Measurements from ENCODE around the gene NAB2. TPM values are rescaled to one million over a fixed set of nuclear protein-coding genes. Genes with fewer than 3 reads are reported as not detected.

NAB2 gene
- total and polyA plus RNA-seq, 9 of the 15 experiments (the other 6 are each of a cell fraction or from before 2014, with no cell fraction given) = 0.45 to 40.9 (median 20.4) TPM

DNA sequence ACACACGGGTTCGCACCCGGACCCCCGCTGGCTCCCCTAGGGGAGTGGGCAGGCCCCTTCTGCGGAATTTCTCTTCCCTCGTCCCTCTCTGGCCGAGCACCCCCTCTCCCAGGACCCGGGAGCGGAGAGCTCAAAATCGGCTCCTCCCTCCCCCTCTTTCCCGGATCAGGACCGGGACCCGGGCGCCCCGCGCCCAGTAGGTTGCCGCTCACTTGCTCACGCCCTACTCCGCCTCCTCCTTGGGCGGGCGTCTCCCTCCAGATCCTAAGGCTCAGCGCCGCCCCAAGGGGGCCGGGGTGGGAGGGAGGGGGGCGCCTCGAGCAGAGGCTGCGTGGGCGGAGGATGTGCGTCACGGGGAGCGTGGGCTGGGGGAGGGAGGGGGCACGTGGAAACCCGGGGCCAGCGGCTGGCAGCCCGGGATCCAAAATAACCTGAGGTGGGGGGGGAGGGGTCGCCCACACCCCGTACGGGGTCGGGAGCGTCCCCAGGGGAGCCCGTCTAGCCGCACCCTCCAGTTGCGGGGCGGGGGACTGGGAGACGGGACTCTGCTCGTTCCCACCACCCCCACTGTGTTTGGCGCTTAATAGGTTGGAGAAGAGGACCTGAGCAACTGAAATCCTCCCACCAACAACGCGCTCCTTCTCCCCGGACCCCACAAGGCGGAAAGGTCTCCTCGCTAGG is 1.8 kb upstream of the NAB2 start (continued):
- TF ChIP-seq SMARCA5 (IDR thresholded peaks at IDR 0.05) (no peak), ZNF354B (CRISPR knock-in tag; IDR thresholded peaks at IDR 0.05) (no peak), FIP1L1 (IDR thresholded peaks at IDR 0.05; ENCODE audit: low read depth, low read length, poor library complexity, severe bottlenecking) (no peak), MTA3 (IDR thresholded peaks at IDR 0.05; ENCODE audit: borderline replicate concordance) (peak; percentile 7; the same call in 1 of the 2 replicates), DIDO1 (tag; IDR thresholded peaks at IDR 0.05; ENCODE audit: low read depth) (no peak), ZNF311 (CRISPR knock-in tag; IDR thresholded peaks at IDR 0.05) (no peak), PATZ1 (CRISPR knock-in tag; IDR thresholded peaks at IDR 0.05; ENCODE audit: borderline replicate concordance) (no peak), POLR2AphosphoS2 (IDR thresholded peaks at IDR 0.05; ENCODE audit: low read length) (no peak), JUN (IDR thresholded peaks at IDR 0.05; ENCODE audit: borderline replicate concordance, low read depth, low read length) (no peak), JUN (CRISPR knock-in tag; IDR thresholded peaks at IDR 0.05; ENCODE audit: borderline replicate concordance) (no peak), RNF2 (IDR thresholded peaks at IDR 0.05) (0 out of 2 replicates have a peak, but pooled peaks have one; percentile 18), ZNF77 (CRISPR knock-in tag; IDR thresholded peaks at IDR 0.05) (no peak), USF2 (CRISPR knock-in tag; IDR thresholded peaks at IDR 0.05) (peak; percentile 3; the same call in 1 of the 2 replicates), GABPB2 (CRISPR knock-in tag; conservative IDR thresholded peaks at IDR 0.05) (no peak), SRSF3 (IDR thresholded peaks at IDR 0.05; ENCODE audit: insufficient read depth, low read length) (no peak), ZSCAN32 (CRISPR knock-in tag; IDR thresholded peaks at IDR 0.05) (no peak), ZNF766 (CRISPR knock-in tag; conservative IDR thresholded peaks at IDR 0.05) (no peak; the same call in 1 of the 2 replicates), NR3C1 (CRISPR knock-in tag; IDR thresholded peaks at IDR 0.05) (no peak), SREBF1 (IDR thresholded peaks at IDR 0.05; ENCODE audit: borderline replicate concordance, low read depth, low read length) (no peak)
- TF ChIP-seq, protein P1, sequence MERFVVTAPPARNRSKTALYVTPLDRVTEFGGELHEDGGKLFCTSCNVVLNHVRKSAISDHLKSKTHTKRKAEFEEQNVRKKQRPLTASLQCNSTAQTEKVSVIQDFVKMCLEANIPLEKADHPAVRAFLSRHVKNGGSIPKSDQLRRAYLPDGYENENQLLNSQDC (CRISPR knock-in tag; IDR thresholded peaks at IDR 0.05) = no peak
- TF ChIP-seq, protein P2, sequence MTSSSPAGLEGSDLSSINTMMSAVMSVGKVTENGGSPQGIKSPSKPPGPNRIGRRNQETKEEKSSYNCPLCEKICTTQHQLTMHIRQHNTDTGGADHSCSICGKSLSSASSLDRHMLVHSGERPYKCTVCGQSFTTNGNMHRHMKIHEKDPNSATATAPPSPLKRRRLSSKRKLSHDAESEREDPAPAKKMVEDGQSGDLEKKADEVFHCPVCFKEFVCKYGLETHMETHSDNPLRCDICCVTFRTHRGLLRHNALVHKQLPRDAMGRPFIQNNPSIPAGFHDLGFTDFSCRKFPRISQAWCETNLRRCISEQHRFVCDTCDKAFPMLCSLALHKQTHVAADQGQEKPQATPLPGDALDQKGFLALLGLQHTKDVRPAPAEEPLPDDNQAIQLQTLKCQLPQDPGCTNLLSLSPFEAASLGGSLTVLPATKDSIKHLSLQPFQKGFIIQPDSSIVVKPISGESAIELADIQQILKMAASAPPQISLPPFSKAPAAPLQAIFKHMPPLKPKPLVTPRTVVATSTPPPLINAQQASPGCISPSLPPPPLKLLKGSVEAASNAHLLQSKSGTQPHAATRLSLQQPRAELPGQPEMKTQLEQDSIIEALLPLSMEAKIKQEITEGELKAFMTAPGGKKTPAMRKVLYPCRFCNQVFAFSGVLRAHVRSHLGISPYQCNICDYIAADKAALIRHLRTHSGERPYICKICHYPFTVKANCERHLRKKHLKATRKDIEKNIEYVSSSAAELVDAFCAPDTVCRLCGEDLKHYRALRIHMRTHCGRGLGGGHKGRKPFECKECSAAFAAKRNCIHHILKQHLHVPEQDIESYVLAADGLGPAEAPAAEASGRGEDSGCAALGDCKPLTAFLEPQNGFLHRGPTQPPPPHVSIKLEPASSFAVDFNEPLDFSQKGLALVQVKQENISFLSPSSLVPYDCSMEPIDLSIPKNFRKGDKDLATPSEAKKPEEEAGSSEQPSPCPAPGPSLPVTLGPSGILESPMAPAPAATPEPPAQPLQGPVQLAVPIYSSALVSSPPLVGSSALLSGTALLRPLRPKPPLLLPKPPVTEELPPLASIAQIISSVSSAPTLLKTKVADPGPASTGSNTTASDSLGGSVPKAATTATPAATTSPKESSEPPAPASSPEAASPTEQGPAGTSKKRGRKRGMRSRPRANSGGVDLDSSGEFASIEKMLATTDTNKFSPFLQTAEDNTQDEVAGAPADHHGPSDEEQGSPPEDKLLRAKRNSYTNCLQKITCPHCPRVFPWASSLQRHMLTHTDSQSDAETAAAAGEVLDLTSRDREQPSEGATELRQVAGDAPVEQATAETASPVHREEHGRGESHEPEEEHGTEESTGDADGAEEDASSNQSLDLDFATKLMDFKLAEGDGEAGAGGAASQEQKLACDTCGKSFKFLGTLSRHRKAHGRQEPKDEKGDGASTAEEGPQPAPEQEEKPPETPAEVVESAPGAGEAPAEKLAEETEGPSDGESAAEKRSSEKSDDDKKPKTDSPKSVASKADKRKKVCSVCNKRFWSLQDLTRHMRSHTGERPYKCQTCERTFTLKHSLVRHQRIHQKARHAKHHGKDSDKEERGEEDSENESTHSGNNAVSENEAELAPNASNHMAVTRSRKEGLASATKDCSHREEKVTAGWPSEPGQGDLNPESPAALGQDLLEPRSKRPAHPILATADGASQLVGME (CRISPR knock-in tag; IDR thresholded peaks at IDR 0.05) = 0 out of 2 replicates have a peak, but pooled peaks have one; percentile 24

All from K562 (cell line).